Measurements from ENCODE around the gene TEDC1. TPM values are rescaled to one million over a fixed set of nuclear protein-coding genes. Genes with fewer than 3 reads are reported as not detected.

TEDC1 gene
- total RNA-seq, 1 experiment from 2014 or later, result 17.9 TPM

GRCh38 chr14:105486163-105486973 is 4.7 kb upstream of the TEDC1 start, which contains the start of gene CRIP1:
Gene CRIP1, plus strand, starts transcription at chr14:105486886. Its CDS starts 374 bp downstream, at chr14:105487260.
- no peaks in the 10 kb centered on the region for H3K36me3 Mint-ChIP-seq
- H3K4me3 Mint-ChIP-seq, result peak within 1 kb of the TSS; percentile 53
- no peak within 1 kb of the TSS for H3K27ac Mint-ChIP-seq
- no peaks in the 10 kb centered on the region for H3K9me3 Mint-ChIP-seq
- peaks cover 72% of the 10 kb centered on the region for H3K27me3 Mint-ChIP-seq (ENCODE audit: low read depth)
- ChIA-PET CTCF (interaction anchor here (0.6 to 1.9 kb wide), 15 partner anchors 10 to 416 kb away, joined by 3 to 14 read pairs (median 4); partner anchors contain the start of gene BTBD6), POLR2A (interaction anchor here (0.5 kb wide), 1 partner anchor 178 kb away, joined by 4 read pairs; no protein-coding TSS in a partner anchor)
- peaks cover 12% of the 10 kb centered on the region for H3K4me1 Mint-ChIP-seq
- ATAC-seq (no peak), DNase-seq (ENCODE audit: low spot score) (no peak)
- no peak for TF ChIP-seq TEAD1 (CRISPR knock-in tag; IDR thresholded peaks at IDR 0.05)
- no peak for TF ChIP-seq ERG (CRISPR knock-in tag; IDR thresholded peaks at IDR 0.05)
- TF ChIP-seq CDX4 (CRISPR knock-in tag; IDR thresholded peaks at IDR 0.05; ENCODE audit: borderline replicate concordance), result no peak
- TF ChIP-seq, protein P1, sequence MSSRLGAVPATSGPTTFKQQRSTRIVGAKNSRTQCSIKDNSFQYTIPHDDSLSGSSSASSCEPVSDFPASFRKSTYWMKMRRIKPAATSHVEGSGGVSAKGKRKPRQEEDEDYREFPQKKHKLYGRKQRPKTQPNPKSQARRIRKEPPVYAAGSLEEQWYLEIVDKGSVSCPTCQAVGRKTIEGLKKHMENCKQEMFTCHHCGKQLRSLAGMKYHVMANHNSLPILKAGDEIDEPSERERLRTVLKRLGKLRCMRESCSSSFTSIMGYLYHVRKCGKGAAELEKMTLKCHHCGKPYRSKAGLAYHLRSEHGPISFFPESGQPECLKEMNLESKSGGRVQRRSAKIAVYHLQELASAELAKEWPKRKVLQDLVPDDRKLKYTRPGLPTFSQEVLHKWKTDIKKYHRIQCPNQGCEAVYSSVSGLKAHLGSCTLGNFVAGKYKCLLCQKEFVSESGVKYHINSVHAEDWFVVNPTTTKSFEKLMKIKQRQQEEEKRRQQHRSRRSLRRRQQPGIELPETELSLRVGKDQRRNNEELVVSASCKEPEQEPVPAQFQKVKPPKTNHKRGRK (CRISPR knock-in tag; IDR thresholded peaks at IDR 0.05; ENCODE audit: borderline replicate concordance), result no peak
- no peak for TF ChIP-seq SOX15 (CRISPR knock-in tag; IDR thresholded peaks at IDR 0.05)
- TF ChIP-seq ELF4 (CRISPR knock-in tag; IDR thresholded peaks at IDR 0.05; ENCODE audit: low read depth), result no peak
- no peak for TF ChIP-seq ATF6 (CRISPR knock-in tag; IDR thresholded peaks at IDR 0.05)
- TF ChIP-seq MLX (CRISPR knock-in tag; IDR thresholded peaks at IDR 0.05), result no peak
- no peak for TF ChIP-seq ZSCAN18 (CRISPR knock-in tag; IDR thresholded peaks at IDR 0.05)
- TF ChIP-seq, protein P2, sequence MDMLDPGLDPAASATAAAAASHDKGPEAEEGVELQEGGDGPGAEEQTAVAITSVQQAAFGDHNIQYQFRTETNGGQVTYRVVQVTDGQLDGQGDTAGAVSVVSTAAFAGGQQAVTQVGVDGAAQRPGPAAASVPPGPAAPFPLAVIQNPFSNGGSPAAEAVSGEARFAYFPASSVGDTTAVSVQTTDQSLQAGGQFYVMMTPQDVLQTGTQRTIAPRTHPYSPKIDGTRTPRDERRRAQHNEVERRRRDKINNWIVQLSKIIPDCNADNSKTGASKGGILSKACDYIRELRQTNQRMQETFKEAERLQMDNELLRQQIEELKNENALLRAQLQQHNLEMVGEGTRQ (CRISPR knock-in tag; IDR thresholded peaks at IDR 0.05), result no peak
- TF ChIP-seq STAT6 (CRISPR knock-in tag; conservative IDR thresholded peaks at IDR 0.05; ENCODE audit: low read depth), result no peak
- TF ChIP-seq GTF2I (CRISPR knock-in tag; conservative IDR thresholded peaks at IDR 0.05), result no peak
- no peak for TF ChIP-seq ZBTB21 (CRISPR knock-in tag; IDR thresholded peaks at IDR 0.05; ENCODE audit: borderline replicate concordance)
- no peak for TF ChIP-seq HMGA2 (CRISPR knock-in tag; IDR thresholded peaks at IDR 0.05)
- TF ChIP-seq NR3C1 (CRISPR knock-in tag; conservative IDR thresholded peaks at IDR 0.05; ENCODE audit: low read depth), result no peak
- TF ChIP-seq FOXJ3 (CRISPR knock-in tag; IDR thresholded peaks at IDR 0.05; ENCODE audit: borderline replicate concordance), result no peak
- no peak for TF ChIP-seq E2F1 (CRISPR knock-in tag; IDR thresholded peaks at IDR 0.05)
- no peak for TF ChIP-seq CTCF (IDR thresholded peaks at IDR 0.05)
